ENCODE measurements around the gene ARHGDIB. TPM values are rescaled to one million over a fixed set of nuclear protein-coding genes. Genes with fewer than 3 reads are reported as not detected.

Gene ARHGDIB
- total and polyA plus RNA-seq, 2 of the 13 experiments (the other 11 are each of a cell fraction or from before 2014, with no cell fraction given) = 0.11 to 0.87 TPM

- no peak for TF ChIP-seq HNF4G (IDR thresholded peaks at IDR 0.05; ENCODE audit: borderline replicate concordance, low read depth, low read length)
- TF ChIP-seq HNF4G (CRISPR knock-in tag; IDR thresholded peaks at IDR 0.05; ENCODE audit: borderline replicate concordance, low read depth) = no peak
- no peak for TF ChIP-seq GATA4 (IDR thresholded peaks at IDR 0.05; ENCODE audit: borderline replicate concordance, low read depth)
- no peak for TF ChIP-seq STAG1 (CRISPR knock-in tag; IDR thresholded peaks at IDR 0.05)
- TF ChIP-seq RXRB (CRISPR knock-in tag; IDR thresholded peaks at IDR 0.05; ENCODE audit: borderline replicate concordance) = no peak
- no peak for TF ChIP-seq ZNF609 (CRISPR knock-in tag; IDR thresholded peaks at IDR 0.05; ENCODE audit: borderline replicate concordance)
- no peak for TF ChIP-seq RBFOX2 (IDR thresholded peaks at IDR 0.05; ENCODE audit: low read depth, low read length)
- no peak for TF ChIP-seq NFKB2 (CRISPR knock-in tag; IDR thresholded peaks at IDR 0.05; ENCODE audit: borderline replicate concordance)
These were observed 31.3 kb upstream of the ARHGDIB start (continued) for GRCh38 chr12:14992673-14993072.

- H3K36me3 ChIP-seq (replicated peaks in 1 of 2; ENCODE audit: control insufficient read depth in 1 of 2, insufficient read depth in 2 of 2, low read length in 2 of 2) = no peaks in the 10 kb centered on the region
- no peak overlapping the region for H2AFZ ChIP-seq (ENCODE audit: low read length)
- CTCF ChIA-PET (ENCODE audit: low intra/inter-chr PET ratio, low total read pairs) = no interaction called here
- H3K4me3 ChIP-seq (replicated peaks in 1 of 3; ENCODE audit: insufficient read depth in 1 of 3, low read depth in 2 of 3, low read length in 3 of 3) = no peak overlapping the region
- in situ Hi-C loops (cut with HindIII; ENCODE audit: extremely low pct_ligation_motif_present, low pct_unique_long_range_greater_than_20kb) (no loop called here), intact Hi-C loops (cut with micrococcal nuclease; ENCODE audit: unreplicated experiment) (loop anchor here (10.0 kb wide), 1 partner anchor 356 kb away; no protein-coding TSS in a partner anchor)
- no peaks in the 10 kb centered on the region for H4K20me1 ChIP-seq (ENCODE audit: insufficient read depth, low read length)
- TF ChIP-seq MED13 (CRISPR knock-in tag; IDR thresholded peaks at IDR 0.05) (no peak), CEBPG (CRISPR knock-in tag; IDR thresholded peaks at IDR 0.05) (no peak), SP5 (CRISPR knock-in tag; IDR thresholded peaks at IDR 0.05; ENCODE audit: borderline replicate concordance, low read depth) (no peak), CREM (IDR thresholded peaks at IDR 0.05) (no peak), CREM (CRISPR knock-in tag; IDR thresholded peaks at IDR 0.05) (no peak), ZIK1 (CRISPR knock-in tag; IDR thresholded peaks at IDR 0.05; ENCODE audit: borderline replicate concordance, low read depth) (no peak)
- no peak overlapping the region for H3K4me2 ChIP-seq (ENCODE audit: low read depth, low read length)
- POLR2A ChIA-PET = no interaction called here
- H3K27me3 ChIP-seq (ENCODE audit: control insufficient read depth in 1 of 2, insufficient read depth in 2 of 2, low read length in 2 of 2) = no peaks in the 10 kb centered on the region
- no peaks in the 10 kb centered on the region for H3K4me1 ChIP-seq (ENCODE audit: insufficient read depth, low read length)
- BruUV-seq (replicated peaks) = no TSS peak
- H3K27ac ChIP-seq (ENCODE audit: extremely low read length, insufficient read depth, low read length) = no peak overlapping the region
- ATAC-seq (no peak), DNase-seq (ENCODE audit: low spot score) (no peak), FAIRE-seq (no peak)
- no peaks in the 10 kb centered on the region for H3K9me3 ChIP-seq (ENCODE audit: low read length)
- H3K9ac ChIP-seq (ENCODE audit: insufficient read depth, low read depth, low read length) = no peak overlapping the region
- H3K79me2 ChIP-seq (ENCODE audit: insufficient read depth, low read length) = no peaks in the 10 kb centered on the region
These were observed 29.7 kb upstream of the ARHGDIB start for GRCh38 chr12:14991069-14991468.

All from HepG2 (cell line).